GM23338 (cell line): ENCODE data around the gene CATSPER3.

ENCODE experiments used
- CTCF ChIP-seq, 2 experiments: fragments of 200-600 bp in 1 of 2; sonication (generic) in 1 of 2; conservative IDR thresholded peaks; 2 replicates each; pipeline versions ENCODE4 v1.5.1 to v1.6.1; 2016 to 2017; ENCODE audit warnings: antibody characterized with exemption in 2 of 2, low read depth in 2 of 2, mild to moderate bottlenecking in 2 of 2, moderate library complexity in 1 of 2
- EZH2 ChIP-seq: fragments of 200-600 bp; sonication (generic); IDR thresholded peaks from one replicate; pipeline ENCODE4 v1.8.0; 2017; ENCODE audit warnings: antibody characterized with exemption, mild to moderate bottlenecking, low read depth; ENCODE audit not compliant: unreplicated experiment
- EZH2phosphoT487 ChIP-seq: fragments of 200-600 bp; sonication (generic); IDR thresholded peaks from one replicate; pipeline ENCODE4 v1.8.1; 2018; ENCODE audit warnings: antibody characterized with exemption; ENCODE audit not compliant: unreplicated experiment
- POLR2AphosphoS5 ChIP-seq: IDR thresholded peaks from 2 replicates; pipeline ENCODE4 v1.6.1; 2016; ENCODE audit warnings: antibody characterized with exemption, low read depth
- REST ChIP-seq: IDR thresholded peaks from one replicate; pipeline ENCODE4 v1.6.1; 2018; ENCODE audit warnings: antibody characterized with exemption; ENCODE audit not compliant: unreplicated experiment

- TF ChIP-seq CTCF (conservative IDR thresholded peaks at IDR 0.05; ENCODE audit: low read depth in 2 of 2) = no peak
- TF ChIP-seq EZH2 = no peak
- TF ChIP-seq POLR2AphosphoS5 = no peak
- no peak for TF ChIP-seq EZH2phosphoT487
- TF ChIP-seq REST = no peak
These were observed 36.7 kb downstream of the CATSPER3 start for GRCh38 chr5:135004376-135004775.
